GM21723 (cell line): ENCODE data around the gene LHX3.

Source experiments
- ATAC-seq: cut with Tn5 transposase; IDR thresholded peaks from one replicate; pipeline ENCODE4 v1.9.1; 2021; ENCODE audit warnings: mild to moderate bottlenecking, moderate library complexity; ENCODE audit not compliant: unreplicated experiment

LHX3 gene

DNA sequence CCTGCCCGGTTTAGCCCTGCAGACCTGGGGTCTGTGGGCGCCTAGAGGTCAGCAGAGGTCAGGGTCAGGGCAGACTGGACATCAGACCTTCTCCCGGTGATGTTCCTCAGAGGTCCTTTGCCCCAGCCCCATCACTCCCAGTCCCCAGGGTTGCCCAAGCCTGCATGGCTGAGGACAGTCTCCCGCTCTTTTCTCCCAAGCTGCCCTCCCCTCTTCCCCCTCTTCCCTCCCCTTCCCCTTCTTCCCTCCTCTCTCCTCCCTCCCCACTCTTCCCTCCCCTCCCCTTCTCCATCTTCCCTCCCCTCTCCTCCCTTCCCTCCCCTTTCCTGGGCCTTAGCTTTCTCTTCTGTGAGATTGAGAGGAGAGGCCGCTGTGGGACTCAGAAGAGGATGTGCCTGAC lies 10.4 kb downstream of the LHX3 start:
- ATAC-seq = no peak

DNA sequence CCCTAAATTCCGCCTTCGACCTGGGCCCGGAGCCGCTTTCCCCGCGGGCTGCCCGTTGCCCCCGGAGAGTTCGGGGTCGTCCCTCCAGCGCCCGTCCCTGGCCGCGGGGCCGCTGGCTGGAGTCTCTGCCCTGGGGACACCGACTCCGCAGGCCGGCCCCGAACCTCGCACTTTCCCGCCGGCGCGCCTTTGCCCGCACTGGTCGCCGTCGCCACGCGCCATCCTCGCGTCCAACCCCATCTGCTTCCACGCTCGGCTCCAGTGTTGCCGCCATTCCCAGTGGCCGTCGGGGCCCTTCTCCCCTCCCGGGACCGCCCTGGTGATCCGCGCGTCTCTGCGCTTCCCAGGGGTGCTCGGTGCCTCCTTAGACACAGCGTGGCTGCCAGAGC lies 11.0 kb downstream of the LHX3 start:
- ATAC-seq = no peak

DNA sequence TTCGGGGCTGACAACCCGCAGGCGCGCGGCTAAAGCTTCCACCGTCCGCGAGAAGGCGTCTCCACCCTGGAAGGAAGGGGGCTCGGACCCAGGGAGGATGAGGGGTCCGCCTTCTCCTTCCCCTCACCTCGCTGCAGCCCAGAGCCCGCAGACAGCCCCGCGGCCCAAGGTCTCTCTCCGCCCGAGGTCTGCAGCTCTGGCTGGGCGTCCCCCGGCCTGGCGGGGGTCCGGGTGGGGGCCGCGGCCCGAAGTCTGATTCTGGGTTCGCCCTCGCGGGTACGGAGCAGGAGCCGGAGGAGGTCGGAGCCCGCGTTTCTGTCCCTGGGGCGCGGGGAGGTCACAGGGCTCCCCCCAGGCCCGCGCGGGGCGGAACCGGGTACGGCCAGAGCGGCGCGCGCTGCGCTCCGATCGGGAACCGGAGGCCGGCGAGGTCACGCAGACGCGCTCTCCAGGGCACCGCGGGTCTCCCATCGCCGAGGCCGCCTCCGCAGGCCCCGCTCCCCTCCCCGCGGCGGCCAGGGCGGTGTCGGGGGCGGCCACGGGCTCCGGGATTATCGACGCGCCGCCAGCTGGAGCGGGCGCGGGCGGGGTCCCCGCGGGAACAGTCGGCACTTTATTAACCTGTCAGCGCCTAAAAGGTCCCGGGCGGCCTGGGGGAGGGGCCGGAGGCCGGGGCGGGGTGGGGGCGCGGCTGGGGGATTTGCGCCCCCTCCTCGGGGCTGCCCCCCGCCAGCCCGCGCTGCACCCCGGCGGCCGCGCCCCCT lies 11.6 kb downstream of the LHX3 start:
- no peak for ATAC-seq

DNA sequence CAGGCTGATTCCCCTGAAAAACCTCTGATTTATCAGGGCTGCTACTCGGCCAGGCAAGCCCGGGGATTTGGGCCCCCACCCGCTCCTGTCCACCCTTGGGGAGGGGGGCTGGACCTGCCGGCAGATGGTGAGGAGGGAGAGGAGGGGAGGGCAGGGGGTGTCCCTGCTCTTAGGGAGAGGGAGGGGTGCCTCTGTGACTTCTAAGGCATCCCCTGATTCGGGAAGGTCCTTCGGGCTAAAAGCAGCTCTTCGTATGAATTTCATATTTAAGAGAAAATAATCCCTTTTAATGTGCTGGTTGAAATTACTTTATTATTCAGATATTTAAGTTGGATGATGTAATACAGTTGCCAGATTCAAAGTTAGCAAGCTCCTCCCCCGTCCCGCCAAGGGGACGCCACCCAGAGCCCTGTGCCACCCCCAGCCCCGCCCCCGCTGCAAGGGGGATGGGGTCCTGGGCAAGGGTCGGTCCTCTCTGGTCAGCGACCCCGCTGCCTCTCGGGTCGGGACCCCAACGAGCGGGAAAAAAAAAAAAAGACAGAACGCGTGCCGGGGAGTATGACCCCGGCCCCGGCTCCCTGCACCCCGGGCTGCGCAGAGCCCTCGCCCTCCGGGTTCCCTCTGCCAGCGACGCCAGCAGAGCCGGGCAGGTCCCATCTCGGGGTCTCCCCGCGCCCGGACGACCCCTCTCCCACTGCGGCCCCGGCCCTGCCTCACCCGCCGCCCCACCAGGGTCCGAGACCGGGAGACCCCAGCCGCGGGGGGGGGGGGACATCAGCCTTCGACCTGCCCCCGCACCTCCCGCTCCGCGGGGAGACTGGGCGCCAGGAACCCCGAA lies 12.4 kb downstream of the LHX3 start:
- no peak for ATAC-seq

DNA sequence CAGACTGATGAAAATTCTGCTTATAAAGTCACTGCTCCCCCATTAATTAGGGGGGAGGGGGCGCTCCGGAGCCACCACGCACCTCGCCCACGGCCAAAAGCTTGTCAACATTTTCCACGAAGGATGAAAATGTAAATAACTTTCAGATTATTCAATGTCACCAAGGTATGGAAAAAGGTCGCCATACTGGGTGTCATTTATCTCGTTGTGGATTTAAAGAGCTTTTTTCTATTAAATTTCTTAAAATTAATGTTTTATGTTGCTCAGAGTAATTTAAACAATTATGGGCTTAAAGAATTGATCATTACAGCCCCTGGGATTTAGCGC lies 13.0 kb downstream of the LHX3 start:
- ATAC-seq = no peak

DNA sequence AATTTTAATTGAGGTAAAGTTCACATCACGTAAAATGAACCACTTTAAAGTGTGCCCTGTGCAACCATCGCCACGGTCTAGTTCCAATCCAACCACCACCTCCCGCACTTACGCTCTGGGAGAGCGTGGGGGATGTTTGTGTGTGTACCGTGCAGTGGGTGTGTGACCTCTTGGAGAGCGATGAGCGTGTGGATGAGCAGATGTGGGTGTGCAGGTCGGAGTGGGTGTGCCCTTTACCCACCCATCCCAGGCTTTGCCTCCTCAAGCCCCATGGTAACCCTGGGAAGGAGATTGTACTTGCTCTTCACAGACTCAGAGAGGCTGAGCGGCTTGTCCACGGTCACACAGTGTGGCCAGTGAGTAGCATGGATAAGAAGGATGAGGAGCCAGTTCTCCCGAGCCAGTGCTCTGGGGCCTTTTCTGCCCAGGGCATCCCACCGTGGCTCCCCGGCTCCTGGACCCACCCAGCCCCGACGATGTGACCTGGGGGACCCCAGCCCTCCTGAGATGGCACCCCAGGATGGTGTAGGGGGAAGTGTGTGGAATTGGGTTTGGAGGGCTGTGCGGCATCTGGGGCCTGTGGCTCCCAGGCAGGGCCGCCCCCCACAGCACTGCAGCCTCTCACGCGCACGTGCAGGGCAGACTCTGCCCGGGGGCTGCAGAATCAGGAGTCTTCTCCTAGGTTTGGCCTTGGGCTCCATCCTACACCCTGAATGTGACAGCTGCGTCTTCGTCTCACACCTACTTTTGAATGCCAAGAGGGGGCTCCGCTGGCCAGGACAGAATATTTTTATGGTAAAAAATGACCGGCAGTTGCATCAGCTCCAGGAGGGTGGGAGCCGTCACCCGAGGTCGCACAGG lies 13.6 kb downstream of the LHX3 start:
- ATAC-seq = no peak

DNA sequence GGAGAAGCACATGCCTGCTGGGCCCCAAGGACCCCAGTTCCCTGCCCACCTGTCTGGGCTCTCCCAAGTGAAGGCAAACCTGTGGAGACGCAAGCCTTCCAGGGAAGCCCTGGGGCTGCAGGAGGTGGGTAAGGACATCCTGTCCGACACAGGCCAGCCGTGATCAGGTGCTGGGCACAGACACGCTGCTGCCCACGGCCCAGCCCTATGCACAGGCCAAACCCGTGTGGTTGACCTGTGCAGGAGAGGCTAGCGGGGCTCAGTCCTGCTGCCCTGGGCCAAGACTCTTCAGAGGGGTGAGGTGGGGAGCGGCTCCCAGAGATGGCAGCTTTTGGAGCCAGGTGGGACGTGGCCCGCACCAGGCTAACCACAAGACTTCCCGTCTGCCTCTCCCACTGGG lies 14.3 kb downstream of the LHX3 start:
- no peak for ATAC-seq

DNA sequence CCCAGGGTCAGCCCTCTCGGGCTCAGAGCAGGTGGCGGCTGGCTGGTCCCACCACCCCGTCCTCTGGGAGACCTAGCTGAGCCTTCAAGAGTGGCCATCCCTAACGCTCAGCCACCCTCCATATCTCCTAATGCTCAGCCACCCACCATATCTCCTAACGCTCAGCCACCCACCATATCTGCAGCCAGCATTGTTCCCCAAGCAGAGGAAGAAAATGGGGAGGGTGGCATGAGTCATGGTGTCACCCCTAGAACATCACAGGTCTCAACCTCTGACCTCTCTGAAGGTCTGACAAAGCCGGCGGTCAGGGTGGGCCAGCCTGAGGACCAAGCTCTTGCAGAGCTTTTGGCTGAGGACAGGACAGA lies 14.7 kb downstream of the LHX3 start:
- ATAC-seq = no peak

DNA sequence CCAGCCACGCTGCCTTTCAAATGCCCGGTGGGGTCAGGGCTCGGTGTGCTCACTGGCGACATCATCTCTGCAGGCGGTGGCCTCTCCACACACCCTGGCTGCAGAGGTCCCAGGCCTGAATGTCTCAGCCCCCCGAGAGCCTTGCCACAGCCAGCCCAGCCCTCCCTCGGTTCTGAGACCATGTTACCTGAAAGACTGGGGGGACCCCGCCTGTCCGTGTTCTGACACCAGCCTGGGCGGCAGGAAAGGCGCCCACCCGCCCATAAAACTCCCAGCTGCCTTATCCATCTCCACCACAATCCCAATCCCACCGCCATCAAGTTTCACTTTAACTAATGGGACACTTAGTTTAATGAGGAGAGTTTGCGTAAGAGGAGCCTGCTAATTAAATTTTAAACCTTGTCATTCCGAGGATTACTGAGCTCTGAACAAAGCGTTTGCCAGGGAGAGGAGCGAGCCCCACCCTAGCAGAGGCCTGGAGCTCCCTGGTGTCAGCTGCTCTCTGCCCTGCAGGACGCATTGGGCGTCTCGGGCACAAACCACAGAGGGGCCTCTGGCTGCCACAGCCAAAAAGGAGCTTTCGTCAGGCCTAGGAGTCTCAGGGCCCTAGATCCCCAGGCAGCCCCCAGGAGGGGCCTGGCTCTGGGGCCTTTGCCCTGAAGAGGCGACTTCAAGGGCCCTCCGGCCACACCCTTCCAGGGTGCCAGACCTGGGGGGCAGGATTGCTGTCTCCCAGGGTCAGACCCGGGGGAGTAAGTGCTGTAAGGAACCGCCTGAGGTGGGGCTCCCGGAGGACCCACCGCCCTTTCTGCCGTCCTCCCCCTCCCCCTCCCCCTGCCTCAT lies 15.3 kb downstream of the LHX3 start:
- ATAC-seq = no peak

DNA sequence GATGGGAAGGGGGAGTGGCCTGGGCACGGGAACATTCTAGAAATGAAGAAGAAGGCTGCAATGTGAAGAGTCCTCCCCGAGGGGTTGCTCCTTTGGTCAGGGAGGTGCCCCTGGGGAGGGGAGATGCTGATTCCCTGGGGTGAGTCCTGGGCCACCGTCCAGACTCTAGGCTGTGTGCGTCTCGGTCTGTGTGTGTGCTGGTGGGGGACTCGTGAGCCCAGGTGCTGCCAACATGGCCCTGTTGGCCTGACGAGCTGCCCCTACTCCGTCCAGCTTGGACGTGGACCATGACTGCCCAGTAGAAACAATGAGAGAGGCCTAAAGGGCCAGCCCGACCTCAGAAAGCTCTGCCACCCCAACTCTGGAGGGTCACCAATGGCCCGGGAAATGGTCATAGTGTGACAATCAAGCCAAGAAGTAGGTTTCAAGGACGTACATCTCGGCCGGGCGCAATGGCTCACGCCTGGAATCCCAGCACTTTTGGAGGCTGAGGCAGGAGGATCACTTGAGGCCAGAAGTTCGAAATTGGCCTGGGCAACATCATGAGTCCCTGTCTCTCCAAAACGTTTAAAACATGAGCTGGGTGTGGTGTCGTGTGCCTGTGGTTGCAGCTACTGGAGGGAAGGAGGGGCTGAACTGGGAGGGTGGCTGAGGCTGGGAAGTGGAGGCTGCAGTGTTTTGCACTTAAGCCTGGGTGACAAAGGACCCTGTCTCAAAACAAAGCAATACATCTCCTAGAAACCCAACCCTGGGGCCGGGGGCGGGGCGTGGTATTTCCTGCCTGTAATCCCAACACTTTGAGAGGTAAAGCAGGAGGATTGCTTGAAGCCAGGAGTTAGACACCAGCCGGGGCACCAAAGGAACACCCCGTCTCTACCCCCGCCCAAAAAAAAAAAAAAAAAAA lies 17.0 kb downstream of the LHX3 start:
- ATAC-seq = no peak

DNA sequence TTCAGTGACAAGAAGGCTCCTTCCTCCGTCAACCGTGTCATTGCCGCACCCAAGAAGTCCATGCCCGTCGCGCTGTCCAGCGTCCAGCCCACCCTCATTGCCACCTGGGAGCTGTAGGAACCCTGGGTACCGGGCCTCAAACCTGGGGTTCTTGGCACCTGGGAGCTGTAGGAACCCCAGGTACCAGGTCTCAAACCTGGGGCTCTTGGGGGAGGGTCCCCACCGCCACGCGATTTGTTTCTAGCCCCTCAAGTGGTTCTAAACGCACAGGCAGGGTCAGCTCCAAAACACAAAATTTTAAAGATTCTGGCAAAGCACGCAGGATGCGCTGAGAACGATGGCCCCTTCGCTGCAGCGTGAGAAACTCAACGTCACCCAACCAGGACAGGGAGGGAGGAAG lies 17.7 kb downstream of the LHX3 start:
- no peak for ATAC-seq

DNA sequence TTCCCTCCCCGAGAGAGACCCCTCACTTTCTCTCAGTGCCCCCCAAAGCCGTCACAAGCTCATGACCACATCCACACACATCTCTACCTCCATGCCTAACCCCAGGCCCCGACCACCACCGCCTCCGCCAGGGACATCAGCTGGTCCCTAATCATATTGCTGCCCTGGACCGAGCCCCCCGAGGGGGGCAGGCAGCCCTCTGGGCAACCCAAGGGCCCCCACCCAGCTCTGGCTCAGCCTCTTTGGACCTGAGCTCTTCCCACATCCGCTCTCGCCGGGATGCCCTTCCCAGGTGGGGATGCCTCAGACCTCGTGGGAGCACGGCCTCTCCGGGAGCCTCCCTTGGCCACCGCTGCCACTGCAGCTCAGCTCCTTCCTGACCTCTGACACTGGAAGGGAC lies 18.5 kb downstream of the LHX3 start:
- ATAC-seq = no peak

DNA sequence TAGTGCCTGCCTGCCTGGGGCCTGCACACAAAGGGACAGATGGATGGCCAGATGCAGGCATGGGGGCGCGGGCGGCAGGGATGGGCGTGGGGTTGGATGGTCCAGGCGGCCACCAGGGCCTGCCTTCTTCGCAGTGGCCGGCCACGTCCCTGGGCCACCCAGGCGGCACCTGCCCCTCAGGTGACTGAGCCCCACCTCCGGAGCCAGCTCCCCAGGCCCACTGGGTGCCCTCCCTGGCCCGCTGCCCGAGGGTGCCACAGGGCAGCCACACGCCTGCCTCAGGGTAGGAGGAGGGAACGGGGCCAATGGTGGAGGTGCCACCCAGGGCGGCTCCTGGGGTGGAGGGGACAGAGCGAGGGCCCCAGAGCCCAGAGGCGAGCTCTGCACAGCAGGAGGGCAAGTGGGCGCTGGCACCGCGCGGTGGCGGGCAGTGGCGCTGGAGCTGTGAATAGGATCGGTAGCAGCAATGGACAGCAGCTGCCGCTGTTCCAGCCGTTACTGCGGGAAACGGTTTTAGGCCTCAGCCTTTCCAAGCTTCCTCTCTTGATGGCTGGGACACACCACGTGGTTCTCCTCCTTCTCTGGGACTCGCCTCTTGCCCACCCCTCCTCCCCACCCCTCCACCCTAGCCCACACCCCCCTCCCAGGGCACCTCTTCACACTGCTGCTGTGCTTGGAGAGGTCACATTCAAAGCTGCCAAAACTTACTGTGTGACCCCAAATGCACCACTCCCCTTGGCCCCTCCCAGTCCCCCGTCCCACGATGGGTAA lies 19.1 kb downstream of the LHX3 start:
- no peak for ATAC-seq

DNA sequence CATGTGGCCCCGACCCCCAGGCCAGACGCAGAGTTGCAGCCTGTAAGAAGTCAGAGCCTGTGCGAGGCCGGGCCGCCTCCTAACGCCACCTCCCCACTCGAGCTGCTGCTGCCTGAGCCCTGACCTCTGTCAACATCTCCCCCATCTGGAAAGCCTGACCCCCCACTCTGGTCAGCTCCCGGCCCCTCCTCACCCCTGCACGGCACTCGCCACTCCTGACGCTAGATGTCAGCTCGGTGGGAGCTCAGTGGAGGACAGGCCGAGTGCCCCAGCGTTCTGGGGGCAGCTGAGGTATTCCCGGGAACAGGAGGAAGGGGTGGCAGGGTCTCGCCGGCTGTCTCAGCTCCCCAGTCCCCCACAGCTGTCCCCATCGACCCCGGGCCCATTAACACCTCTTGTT lies 19.9 kb downstream of the LHX3 start:
- ATAC-seq = no peak

DNA sequence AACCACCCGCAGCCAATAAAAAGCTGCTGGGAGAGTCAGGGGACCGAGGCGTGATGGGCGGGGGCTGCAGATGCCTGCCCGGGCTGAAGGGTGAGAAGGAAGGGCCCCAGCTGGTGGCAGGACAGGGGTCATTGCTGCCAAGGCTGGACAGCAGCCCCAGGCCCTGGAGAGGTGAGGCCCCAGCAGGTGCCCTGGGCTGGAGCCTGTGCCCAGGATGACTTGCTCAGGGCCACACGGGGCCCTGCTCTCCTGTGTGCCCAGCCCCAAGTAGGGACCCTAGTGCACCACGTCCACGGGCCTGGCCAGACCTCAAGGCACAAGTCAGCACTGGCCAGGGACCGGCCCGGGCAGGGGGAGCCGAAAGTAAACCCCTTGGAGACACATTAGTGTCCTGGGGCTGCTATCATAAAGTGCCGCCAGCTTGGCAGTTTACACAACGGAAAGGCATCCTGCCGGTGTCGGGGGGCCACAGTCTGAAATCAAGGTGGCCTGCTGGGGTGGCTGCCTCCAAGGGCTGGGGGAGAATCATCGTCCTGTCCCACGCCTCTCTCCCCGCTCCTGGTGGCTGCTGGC lies 22.0 kb downstream of the LHX3 start:
- ATAC-seq = no peak

DNA sequence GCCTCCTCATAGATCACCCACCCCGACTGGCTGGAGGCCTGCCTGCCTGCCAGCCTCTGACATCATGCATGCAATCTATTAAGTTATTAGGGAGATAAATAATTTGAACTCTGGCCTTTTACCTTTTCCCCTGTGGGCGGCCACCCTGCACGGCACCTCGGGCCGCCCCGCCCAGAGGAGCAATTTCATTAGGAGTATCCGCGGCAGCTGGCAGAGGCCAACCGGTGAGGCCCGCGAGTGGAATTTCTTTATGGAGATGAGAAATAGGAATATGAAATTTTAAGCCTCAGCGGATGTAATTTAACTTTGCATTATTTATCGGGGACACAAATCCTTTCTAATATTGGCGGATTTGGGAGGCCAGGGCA lies 22.5 kb downstream of the LHX3 start:
- ATAC-seq = no peak

DNA sequence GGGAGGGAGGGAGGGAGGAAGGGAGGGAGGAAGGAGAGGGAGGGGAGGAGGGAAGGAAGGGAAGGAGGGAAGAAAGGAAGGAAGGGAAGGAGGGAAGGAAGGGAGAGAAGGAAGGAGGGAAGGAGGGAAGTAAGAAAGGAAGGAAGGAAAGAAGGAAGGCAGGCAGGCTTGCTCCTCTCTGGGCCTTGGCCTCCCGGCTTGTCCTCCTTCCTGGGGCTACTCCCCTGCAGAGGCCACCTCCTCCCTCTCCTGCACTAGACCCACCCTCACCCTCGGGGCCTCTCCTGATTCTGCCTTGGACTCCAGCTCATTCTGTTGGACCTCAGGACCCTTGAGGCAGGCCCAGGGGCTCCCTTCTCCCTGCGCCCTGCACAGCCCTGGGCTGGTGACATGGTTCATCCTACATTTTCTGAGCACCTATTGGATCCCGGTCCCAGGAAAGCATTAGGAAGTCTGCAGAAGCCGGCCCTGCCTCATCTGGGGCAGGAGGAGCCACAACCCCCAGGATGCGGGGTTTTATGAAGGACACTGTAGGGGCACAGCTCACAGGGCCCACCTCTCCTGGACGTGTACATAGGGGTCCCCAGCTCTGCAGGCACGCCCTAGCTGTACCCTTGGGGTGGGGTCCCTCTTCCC lies 23.0 kb downstream of the LHX3 start:
- ATAC-seq = no peak

DNA sequence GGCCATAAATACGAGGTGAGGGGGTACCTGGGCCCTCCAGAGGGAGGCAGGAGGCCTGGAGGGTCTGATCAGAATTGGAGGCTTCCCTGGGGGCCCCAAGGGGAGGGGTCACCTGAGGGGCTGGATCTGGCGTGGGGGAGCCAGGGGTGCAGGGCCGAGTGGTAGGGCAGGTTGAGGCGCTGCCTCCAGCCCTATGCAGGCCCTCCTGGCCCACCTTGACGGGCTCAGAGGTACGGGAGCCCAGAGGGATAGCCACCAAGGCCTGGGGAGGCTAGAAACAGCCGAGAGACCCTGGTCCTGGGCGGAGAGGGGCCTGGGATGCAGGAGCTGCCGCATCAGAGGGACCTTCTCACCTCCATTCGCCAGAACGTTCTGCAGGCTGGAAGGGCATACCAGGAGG lies 24.3 kb downstream of the LHX3 start:
- no peak for ATAC-seq
